ENCODE data around the gene TSKS.
A peak's percentile ranks its signal among the peaks of the same experiment; 100 is the strongest.

Gene TSKS

DNA sequence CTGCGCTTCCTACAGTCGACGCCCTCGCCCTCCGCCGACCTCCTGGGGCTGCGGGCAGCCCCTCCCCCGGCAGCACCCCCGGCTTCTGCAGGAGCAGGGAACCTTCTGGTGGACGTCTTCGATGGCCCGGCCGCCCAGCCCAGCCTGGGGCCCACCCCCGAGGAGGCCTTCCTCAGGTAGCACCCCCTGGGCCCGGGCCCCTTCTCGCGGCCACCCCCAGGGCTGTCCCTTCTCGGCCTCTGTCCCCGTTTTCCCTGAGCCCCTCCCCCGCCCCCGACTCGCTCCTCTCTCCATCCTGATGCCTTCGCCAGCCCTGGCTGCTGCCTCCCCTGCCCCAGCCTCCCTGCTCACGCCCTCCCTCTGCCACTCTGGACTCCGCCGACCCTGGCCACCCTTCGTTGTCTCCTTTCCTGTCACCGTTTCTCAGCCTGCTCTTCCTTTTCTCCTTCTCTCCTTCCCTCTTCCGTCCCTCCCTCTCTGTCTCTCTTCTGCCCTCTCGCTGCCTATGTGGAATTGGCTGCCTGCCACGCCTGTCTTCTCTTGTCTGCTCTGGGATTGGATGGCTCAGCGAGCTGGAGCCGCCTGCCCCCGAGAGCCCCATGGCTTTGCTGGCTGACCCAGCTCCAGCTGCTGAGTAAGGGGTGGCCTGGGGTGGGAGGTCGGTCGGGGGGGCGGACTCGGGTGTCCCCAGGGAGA is 39.0 kb upstream of the TSKS start:
- peak; percentile 14 for TF ChIP-seq CTCF (IDR thresholded peaks at IDR 0.05; ENCODE audit: low read depth, low read length, missing control alignments)
- DNase-seq (ENCODE audit: extremely low read depth, low read depth), result peak; percentile 75
- peak overlapping the region; percentile 5 for H3K4me3 ChIP-seq (replicated peaks; ENCODE audit: low read depth, low read length)

- DNase-seq (ENCODE audit: extremely low read depth, low read depth), result no peak
- peak overlapping the region; percentile 5 for H3K4me3 ChIP-seq (replicated peaks; ENCODE audit: low read depth, low read length)
- TF ChIP-seq CTCF (IDR thresholded peaks at IDR 0.05; ENCODE audit: low read depth, low read length, missing control alignments), result no peak
Measured at GRCh38 chr19:49801401-49801888, 38.3 kb upstream of the TSKS start.

- DNase-seq (ENCODE audit: extremely low read depth, low read depth), result no peak
- TF ChIP-seq CTCF (IDR thresholded peaks at IDR 0.05; ENCODE audit: low read depth, low read length, missing control alignments), result no peak
- no peak overlapping the region for H3K4me3 ChIP-seq (replicated peaks; ENCODE audit: low read depth, low read length)
Measured at GRCh38 chr19:49800771-49801170, 37.7 kb upstream of the TSKS start.

DNA sequence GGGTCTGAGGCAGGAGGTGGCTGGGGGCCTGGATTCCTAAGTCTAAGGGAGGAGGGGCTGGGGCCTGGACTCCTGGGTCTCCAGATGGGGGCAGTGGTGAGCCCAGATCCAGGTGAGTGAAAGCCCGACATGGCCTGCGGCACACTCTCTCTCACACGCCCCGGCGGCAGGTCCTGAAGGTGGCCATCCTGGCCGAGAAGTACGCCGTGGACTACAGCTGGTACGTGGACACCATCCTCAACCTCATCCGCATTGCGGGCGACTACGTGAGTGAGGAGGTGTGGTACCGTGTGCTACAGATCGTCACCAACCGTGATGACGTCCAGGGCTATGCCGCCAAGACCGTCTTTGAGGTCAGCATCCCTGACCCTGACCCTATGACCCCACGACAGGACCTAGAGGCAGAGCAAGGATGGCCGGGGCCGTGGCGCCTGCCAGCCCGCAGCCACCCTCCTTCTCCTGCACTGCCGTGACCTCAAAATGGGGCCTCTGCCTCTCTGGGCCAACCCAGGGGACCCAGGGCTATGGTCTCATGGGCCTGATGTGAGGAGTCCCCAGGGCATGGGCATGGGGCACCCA is 36.8 kb upstream of the TSKS start:
- TF ChIP-seq CTCF (IDR thresholded peaks at IDR 0.05; ENCODE audit: low read depth, low read length, missing control alignments), result peak; percentile 10
- no peak overlapping the region for H3K4me3 ChIP-seq (replicated peaks; ENCODE audit: low read depth, low read length)
- DNase-seq (ENCODE audit: extremely low read depth, low read depth), result no peak

GRCh38 chr19:49799271-49799797 is 36.2 kb upstream of the TSKS start:
- DNase-seq (ENCODE audit: extremely low read depth, low read depth), result no peak
- no peak for TF ChIP-seq CTCF (IDR thresholded peaks at IDR 0.05; ENCODE audit: low read depth, low read length, missing control alignments)
- no peak overlapping the region for H3K4me3 ChIP-seq (replicated peaks; ENCODE audit: low read depth, low read length)

GRCh38 chr19:49798574-49798973 is 35.5 kb upstream of the TSKS start:
- no peak for DNase-seq (ENCODE audit: extremely low read depth, low read depth)
- H3K4me3 ChIP-seq (replicated peaks; ENCODE audit: low read depth, low read length), result no peak overlapping the region
- TF ChIP-seq CTCF (IDR thresholded peaks at IDR 0.05; ENCODE audit: low read depth, low read length, missing control alignments), result no peak

Data from HFF-Myc (cell line).